COLO668 (cell line): ENCODE measurements around the gene SNPH.

ENCODE experiments used
- DNase-seq: peaks from one replicate; lab custom pipeline; 2025; ENCODE audit not compliant: unreplicated experiment; lab: John Stamatoyannopoulos, UW

SNPH gene

GRCh38 chr20:1264727-1265126 is 1.4 kb upstream of the SNPH start:
- DNase-seq: no peak

- no peak for DNase-seq
These were observed 723 bp upstream of the SNPH start for GRCh38 chr20:1265226-1265915.

GRCh38 chr20:1265916-1266166 is 253 bp upstream of the SNPH start:
- DNase-seq: no peak

GRCh38 chr20:1267161-1267560 is 1.1 kb downstream of the SNPH start:
- DNase-seq: no peak

- DNase-seq: no peak
These were observed 1.8 kb downstream of the SNPH start for GRCh38 chr20:1267809-1268374.

GRCh38 chr20:1269235-1269634 is 3.1 kb downstream of the SNPH start:
- no peak for DNase-seq

GRCh38 chr20:1269850-1270249 is 3.8 kb downstream of the SNPH start:
- no peak for DNase-seq

- no peak for DNase-seq
These were observed 6.4 kb downstream of the SNPH start for GRCh38 chr20:1272368-1273100.

- no peak for DNase-seq
These were observed 7.3 kb downstream of the SNPH start for GRCh38 chr20:1273366-1273765.

GRCh38 chr20:1274485-1275311 is 8.6 kb downstream of the SNPH start:
- peak; percentile 81 for DNase-seq

- DNase-seq: no peak
These were observed 9.8 kb downstream of the SNPH start for GRCh38 chr20:1275919-1276318.

- DNase-seq: no peak
These were observed 11.6 kb downstream of the SNPH start for GRCh38 chr20:1277529-1278322.

GRCh38 chr20:1278993-1279392 is 12.9 kb downstream of the SNPH start:
- no peak for DNase-seq

- no peak for DNase-seq
These were observed 14.4 kb downstream of the SNPH start for GRCh38 chr20:1280195-1281102.

- DNase-seq: peak; percentile 48
These were observed 15.4 kb downstream of the SNPH start for GRCh38 chr20:1281279-1282057.

- DNase-seq: no peak
These were observed 16.9 kb downstream of the SNPH start for GRCh38 chr20:1282966-1283365.

GRCh38 chr20:1283522-1284510 is 17.7 kb downstream of the SNPH start:
- DNase-seq: peak; percentile 22
